Stimulated activated CD4-positive, alpha-beta T cell treated with anti-CD3 and anti-CD28 coated beads, Interleukin-4, amount 100 ng/mL, for 24 hours (primary cell): ENCODE measurements around the gene PHLDA3.
"Not testable (repeated sequence)": the region's sequence is repeated elsewhere in the genome, so short reads cannot be mapped to it uniquely, and the experiment has no call there.

Experiments
- DNase-seq: peaks from one replicate; pipeline ENCODE4 v3.0.0-alpha.2; 2020

Gene PHLDA3

DNA sequence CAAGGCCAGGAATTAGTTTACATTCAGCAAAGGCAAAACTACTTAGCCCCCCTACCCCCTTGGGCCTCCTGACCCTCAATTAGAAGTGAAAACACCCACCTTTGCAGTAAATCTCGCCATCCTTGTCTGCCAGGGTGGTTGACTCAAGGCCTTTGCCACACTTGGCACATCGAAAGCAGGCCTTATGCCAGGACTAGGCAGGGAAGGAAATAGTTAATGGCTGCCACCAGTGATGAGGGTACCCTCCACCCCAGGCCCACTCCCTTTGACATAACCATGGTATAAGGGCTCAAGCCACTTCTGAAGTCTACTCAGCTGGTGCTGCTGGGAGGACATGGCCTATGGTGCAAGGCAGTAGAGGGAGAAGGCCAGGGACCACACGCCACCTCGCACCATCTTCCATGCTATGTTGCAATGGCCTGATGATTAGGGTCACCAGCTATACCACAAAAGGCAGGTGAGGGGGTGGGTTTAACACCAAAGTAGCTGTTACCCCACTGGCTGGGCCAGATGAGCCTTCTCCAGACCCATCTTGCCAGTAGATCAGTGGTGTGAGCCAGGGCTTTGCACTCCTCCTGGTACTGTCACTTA is 16.3 kb upstream of the PHLDA3 start:
- no peak for DNase-seq

DNA sequence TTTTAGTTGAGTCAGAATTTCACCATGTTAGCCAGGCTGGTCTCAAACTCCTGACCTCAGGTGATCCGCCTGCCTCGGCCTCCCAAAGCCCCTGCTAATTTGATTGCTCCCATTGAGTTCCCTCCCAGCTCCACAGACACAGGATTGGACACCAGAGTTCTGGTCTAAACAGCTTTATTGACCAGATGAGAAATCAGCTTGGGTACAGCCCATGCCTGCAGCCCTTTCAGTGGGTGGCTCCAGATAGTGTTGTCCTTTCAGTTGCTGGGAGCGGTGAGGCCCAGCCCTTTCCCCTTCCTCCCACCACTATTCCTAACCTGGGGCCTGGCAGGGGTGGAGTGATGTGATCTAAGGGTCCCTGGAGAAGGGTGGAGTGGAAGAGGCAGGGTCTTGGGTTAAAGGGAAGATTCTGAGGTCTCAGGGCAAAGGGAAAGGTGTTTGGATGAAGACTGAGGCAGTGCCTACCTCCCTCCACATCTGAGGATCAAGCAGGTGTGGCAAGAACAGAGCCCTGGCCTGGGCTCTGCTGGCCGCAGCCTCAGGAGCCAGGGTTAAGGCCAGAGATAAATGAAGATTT is 14.5 kb upstream of the PHLDA3 start:
- no peak for DNase-seq

DNA sequence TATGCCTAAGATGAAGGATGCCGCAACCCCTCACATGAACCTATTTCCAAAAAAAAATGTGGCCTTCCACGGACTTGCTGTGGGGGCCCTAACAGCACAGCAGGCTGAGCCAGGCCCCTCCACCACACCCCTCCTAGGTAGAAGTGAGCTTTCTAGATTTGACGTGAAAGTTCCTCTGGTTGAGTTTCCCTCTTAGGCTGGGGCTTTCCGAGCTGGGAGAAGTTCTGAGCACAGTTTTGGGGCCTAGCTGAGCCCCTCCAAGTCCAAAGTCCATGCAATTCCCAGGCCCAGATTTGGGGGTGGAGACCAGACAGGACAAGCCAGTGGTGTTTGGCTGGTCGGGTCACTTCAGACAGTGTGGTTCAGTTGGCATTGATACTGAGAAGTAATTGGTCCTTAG is 13.8 kb upstream of the PHLDA3 start:
- no peak for DNase-seq

DNA sequence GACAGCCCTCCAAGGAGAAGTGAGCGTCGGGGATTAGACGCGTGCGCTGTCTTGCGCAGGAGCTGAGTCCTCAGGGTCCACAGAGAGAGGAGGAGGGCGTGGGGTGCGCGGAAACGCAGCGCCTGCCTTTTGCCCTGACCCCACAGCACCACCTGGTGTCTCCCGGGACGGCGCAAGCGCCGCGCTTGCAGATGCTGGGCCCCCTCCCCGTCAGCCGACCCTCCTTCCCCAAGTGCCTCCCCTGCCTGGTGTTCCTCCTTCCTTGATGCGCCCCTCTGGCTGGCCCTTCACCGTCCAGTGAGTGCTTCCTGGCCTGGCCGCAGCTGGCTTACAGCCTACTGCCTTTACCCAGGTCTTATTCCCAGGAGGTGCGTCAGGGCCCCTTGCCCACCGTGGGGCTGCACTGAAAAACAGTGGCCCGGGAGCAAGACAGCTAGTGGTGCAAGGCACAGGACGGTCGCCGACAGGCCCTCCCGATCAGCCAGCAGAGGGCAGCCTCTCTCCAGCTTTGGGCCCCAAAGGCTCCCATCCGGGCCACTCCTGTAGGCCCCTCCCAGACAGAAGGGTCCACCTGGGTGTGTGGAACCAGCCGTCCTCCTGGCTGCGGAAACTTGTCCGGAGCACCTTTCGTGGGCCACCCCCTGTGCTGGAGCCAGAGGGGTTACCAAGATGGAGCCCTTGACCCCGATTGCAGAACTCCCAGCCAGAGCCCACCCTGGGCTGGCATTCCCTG is 12.9 kb upstream of the PHLDA3 start:
- peak; percentile 82 for DNase-seq

DNA sequence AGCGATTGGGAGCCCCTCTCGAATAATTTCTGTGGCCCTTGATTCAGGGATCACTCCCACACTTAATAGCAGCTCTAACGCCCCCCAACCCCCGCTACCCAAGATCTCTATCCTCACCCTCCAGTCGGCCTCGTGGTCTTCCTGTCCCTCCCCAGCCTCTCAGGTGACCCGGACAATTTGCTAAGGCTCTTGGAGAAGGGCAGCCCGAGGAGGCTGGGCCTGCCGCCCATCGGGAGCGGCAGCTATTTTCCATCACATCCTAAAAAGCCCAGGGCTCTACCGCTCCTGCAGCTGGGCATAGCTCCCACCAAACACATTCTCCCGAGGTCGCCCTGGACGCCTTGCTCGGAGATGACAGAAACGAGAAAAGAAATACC is 12.0 kb upstream of the PHLDA3 start:
- DNase-seq, result no peak

DNA sequence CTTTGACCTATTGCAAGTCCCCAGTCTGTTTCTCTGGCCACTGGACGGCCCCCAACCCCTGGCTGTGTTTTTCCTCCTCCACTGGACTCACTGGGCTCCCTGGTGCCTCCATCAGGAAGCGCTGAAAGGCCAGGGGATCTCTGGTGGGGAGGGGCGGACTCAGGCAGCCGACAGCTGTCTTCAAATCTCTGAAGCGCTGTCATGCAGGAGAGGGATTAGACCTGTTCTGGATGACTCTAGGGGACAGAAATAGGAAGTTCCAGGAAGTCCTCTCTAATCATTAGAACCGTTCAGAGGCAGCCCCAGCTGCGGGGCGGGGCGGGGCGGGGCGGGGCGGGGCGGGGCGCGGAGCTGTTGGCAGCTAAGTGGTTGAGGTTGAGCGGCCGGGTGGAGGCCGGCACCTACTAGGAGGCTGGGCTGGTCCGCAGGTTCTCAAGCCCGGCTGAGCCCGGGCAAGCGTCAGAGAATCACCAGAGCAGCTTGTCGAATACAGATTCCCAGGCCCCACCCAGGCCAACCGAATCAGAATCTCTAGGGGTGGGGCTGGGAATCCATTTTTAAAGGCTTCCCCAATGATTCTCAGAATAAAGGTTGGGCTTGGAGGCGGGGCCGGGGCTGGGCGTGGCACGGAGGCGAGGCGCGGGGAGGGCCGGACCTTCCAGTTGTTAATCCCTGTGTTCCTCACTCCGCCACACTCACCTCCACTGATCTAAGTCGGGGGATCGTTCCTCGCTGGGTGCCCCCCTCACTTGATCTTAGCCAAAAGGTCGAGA is 11.4 kb upstream of the PHLDA3 start:
- peak; percentile 60 for DNase-seq

DNA sequence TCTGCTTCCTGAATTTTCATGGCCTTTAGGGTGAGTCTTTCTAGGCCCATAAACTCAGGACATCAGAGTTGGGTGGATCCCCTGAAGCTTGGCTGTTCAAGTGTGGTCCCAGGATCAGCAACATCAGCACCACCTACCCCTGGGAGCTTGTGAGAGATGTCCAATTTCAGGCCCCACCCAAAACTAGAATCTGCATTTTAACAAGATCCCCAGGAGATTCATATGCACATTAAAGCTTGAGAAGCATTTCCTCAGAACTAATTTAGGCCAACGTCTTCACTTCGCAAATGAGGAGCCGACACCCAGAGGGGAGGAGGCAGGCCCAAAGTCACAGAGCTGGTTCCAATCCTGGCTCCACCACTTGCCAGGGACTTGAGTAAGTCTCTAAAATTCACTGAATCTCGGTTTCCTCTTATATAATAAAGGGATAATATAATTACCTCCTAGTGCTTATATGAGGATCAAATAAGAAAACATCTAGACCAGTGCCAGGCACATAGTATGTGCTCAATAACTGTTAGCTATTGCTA is 10.3 kb upstream of the PHLDA3 start:
- DNase-seq, result no peak

DNA sequence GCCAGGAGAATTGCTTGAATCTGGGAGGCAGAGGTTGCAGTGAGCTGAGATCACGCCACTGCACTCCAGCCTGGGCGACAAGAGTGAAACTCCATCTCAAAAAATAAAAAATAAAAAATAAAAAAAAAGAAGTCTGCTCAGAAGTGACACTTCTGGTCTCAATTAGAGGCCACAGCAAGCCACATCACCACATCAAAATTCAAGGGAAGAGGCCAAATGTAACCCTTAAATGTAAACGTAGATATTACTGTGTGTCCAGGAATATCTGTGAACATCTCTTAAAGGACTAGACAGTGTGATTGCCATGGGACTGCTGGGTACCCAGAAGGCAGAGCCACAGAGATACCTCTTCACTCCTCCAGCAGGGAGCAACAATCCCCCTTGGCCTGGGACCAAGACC is 9.7 kb upstream of the PHLDA3 start:
- DNase-seq, result not testable (repeated sequence)

DNA sequence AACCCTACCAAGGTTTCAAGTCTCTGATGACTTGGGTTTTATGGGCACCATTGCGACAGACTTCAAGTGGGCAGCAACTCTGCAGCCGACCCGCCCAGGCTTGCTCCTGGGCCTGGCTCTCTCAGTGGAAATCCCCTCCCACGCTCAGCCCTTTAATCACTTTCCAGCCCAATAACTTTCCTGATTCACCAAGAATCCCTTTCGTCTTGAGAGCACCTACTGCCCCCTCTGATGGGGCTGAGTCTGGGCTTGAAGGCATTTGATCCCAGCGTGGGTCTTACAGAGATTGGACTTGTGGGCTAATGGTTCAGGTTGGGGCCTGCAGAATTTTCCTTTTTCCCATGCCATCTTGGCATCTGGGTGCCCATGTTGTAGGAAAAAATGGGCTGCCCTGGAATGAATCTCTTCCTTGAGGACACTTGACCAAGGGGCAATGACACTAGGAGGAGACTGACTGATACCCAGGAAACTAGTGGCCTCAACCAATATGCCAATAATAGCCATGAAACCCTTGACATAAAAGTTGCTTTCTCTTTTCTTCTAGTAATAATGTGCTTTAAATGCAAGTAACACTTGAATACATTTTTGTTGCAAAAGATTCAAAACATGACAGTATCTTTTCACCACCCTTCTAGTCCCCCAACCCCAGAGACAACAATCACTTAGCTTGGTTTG is 7.8 kb upstream of the PHLDA3 start:
- no peak for DNase-seq

DNA sequence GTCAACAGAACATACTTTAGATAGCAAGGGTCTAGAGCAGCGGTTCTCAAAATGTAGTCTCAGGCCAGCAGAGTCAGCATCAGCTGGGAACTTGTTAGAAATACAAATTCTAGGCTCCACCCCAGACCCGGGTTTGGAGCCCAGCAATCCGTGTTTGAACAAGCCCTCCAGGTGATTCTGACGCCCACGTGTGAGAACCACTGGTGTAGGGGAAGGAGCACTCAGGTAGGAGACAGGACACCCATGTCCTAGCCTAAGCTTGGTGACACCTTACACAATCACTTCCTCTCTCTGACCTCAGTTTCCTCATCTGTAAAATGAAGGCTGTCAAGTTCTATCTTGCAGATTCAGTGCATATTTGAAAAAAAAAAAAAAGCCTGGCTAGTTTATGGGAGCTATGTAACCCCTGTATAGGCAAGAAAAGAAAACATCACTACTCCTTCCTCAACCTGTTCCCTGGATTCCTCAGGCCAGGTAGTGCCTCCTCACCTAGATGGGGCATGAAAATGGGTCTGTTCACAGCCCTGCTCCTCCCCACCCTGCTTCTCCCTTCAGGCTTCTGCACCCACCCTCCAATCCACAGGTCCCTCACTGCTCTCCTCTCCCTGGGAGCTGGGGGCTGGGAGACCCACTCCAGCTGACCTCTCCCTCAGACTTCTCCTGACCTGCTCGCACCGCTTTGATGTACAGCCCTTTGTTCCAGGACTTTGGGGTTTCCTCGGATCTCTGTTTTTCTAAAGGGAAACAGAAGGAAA is 7.1 kb upstream of the PHLDA3 start:
- no peak for DNase-seq

DNA sequence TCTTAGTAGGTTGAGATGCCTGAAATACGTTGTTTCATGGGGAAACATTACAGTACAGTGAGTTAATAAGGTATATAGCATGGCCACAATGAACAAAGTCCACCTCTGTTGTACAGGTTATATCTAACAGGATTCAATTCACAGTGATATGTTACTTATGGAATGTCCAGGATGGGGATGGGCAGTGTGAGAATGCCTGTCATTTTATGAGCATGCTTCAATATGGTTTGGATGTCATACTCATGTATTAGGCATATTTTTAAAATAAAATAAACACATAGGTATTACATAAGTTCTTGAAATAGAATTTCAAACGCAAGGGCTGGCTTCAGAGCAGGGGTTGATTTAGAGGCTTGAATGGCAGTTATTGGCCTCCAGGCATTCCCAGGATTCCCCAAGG is 6.1 kb upstream of the PHLDA3 start:
- no peak for DNase-seq

DNA sequence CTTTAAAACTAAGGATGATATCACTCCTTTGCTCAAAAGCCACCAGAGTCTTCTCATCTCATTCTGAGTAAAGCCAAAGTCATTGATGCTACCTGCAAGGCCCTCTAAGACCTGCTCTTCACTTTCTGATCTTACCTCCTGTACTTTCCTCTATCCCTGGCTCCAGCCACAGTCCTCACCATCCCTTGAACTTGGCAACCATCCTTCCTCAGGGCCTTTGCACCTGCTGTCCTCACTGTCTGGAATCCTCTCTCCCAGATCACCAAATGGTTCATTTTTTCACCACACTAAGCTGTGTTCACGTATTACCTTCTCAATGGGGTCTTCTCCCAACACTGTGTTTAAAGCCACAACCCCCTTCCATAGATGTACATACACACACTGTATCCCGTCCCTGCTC is 4.3 kb upstream of the PHLDA3 start:
- no peak for DNase-seq

DNA sequence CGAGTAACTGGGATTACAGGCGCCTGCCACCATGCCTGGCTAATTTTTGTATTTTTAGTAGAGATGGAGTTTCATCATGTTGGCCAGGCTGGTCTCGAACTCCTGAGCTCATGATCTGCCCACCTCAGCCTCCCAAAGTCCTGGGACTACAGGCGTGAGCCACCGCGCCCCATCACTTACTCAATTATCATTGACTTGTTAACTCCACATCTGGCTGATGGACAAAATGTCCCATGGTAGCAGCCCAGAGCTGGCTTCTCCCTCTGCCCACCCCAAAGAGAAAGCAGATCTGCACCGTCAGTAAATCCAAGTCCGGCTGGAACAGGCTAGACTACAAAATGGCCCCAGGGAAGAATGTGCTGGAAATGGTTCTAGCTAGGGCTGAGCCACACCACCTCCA is 3.3 kb upstream of the PHLDA3 start:
- DNase-seq, result not testable (repeated sequence)

DNA sequence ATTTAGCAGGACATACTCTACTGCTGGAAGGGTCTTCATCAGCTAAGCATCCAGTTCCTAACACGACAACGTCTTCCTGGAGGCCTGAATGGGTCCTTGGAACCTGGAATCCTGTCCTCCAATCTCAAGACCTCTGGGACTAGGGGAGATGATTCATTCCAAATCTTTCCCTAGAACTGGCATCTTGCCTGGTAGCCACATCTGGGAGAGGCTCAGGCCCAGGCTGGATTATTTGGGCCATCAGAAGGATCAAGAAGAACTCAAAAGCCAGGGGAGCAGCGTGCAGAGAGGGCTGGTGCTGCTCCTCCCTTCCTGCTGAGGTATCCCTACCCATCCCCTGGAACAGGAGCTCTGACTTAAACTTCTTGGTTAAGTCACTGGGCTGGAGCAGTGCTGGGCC is 2.8 kb upstream of the PHLDA3 start:
- no peak for DNase-seq

DNA sequence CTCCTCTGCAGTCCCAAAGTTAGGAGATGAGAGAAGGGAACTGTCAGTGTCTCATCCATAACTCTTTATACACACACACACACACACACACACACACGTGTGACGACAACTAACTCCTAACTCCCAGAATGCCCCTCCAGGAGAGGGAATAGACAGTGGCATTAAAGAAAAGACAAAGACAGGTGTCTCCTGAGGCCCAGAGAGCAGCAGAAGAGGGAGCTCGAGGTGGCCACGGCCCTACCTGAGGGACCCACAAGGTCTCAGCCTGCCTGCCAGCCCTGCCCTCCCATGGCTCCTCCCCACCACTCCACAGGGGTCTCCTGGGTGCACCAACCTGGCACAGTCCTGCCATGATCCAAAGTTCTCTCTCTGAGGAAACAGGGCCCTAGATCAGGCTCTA is 1.6 kb upstream of the PHLDA3 start:
- DNase-seq, result no peak

DNA sequence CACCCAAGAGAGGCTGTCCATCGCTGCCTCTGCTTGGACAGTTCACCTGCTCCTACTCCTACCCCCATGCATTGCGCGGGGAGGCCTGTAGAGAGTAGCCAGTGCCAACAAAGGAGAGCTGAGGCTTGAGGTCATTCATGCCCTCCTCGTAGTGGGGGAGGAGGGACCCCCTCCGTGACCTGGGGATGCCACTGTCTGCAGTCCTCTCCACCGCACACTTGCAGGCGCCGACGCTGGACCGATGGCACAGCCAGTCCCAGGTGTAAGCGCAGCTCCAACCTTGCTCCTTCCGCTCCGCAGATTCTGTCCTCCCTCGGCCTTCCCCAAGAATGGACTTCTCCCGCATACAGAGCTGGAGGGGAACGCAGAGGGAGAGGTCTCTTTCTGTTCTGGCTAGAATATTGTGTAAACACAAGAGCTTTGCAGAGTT is 672 bp upstream of the PHLDA3 start:
- no peak for DNase-seq

DNA sequence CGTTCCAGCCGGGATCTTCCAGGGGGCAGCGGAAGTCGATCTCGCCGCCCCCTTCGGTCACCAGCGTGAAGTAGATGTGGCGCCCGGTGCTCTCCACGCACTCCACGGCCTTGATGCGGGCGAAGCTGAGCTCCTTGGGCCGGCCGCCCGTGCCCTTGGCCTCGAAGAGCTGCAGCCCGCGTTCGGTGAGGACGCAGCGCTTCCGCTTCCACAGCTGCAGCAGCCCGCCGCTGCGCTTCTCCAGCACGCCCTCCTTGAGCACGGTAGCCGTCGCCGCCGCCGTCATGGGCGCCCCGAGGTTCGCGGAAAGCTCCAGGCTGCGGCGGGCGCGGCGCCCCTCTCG is 516 bp downstream of the PHLDA3 start:
- no peak for DNase-seq

DNA sequence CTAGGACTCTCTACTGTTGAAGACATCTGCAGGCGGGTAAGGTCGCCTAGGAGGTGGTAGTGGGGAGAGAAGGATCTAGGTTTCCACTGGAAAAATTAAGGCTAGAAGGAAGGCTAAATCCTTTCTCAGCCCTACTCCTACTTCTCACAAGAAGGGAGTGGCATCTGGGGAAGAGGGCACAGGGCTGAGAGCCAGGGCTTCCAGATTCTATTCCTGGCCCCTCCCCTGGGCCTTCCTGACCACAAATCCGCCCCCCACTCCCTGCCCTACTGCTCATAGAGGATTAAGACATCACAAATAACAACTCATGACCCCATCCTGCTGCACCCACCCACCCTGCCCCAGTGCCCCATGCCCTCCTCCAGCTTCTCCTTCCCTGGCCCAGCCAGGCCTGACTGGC is 2.5 kb downstream of the PHLDA3 start:
- no peak for DNase-seq

DNA sequence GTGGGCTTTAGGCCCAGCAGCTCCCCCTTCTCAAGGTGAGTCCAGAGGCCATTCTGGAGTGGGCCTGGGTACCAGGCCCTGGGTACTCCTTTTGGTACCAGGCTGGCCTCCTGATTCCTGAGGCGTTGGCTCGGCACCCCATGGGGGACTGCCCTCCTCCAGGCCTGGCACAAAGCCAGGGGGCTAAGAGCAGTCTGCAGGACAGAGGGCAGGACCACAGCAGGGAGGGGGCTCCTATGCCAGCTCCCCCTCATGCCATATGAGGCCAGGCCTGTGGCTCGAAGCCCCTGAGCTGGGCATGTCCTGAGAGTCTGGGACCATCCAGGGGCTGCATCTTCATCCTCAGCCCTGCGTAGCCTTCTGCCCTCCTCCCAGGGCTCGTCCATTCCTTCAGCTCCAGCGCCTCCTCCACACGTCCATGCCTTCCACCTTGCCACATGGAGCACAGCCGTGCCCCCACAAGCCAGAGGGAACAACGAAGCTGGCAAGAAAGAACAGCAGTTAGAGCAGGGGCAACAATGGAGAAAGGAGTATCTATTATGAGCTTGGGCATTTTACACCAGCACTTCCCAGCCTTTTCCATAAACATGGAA is 3.2 kb downstream of the PHLDA3 start:
- no peak for DNase-seq

DNA sequence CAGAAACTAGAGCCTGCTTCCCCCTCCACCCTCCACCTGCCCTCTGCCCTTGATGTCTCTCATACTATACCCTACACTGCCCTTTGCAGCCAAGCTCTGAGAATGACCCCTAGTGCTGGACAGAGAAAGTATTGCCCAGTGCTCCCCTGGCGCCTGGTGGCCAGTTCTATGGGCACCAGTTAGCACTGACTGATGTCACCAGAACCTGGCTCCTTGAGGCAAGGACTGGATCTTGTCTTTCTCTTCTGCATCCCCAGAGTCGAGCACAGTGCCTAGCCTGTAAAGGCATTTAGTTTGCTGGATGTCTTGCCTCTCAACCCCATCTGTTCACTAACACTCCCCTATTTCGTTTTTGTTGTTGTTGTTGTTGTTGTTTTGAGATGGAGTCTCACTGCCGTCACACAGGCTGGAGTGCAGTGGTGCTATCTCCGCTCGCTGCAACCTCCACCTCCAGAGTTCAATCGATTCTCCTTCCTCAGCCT is 5.9 kb downstream of the PHLDA3 start:
- DNase-seq, result no peak

DNA sequence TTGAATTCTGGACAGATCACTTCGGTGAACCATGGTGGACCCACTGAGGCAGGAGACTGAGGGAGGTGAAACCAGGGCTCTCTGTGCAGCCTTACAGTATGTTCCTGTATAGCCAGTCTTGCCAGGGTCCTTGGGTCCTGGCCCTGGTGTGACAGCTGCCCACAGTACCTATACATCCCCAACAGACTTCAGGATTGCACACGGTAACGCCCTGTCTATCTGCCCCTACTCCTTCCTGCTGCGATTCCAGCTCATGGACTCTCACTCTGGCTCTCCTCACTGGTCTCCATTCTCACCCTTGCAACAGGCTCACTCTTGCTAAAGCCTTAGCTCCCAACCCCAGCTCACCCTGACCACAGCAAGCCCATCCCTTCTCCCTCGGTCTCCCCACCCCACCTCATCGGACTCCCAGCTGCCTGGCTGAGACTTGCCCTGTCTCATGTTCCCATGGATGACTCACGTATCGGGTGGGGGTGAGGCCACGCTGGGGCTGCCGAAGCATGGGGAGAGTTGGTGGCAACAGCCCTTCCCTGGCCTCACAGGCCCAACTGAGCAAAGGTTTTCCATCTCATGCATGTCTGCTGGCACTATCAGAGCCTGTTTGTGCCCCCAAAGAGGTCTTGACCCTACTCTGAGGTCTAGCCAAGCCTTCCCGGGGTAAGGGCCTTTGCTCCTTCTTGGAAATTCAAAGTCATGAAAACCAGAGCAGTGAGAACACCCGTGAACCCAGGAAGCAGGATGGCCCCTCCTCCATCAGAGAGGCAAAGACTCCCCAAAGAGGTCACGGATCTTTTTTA is 7.1 kb downstream of the PHLDA3 start:
- no peak for DNase-seq
